Heart right ventricle (tissue), 16 donors: ENCODE results near the gene SV2B. TPM values are rescaled to one million over a fixed set of nuclear protein-coding genes. Genes with fewer than 3 reads are reported as not detected.

Experiments used
- ATAC-seq, 8 donors: fragments of 200-7000 bp; cut with Tn5 transposase; one replicate each; pipeline ENCODE4 v1.9.1; 2020; ENCODE audit warnings: mild to moderate bottlenecking in 8 of 8, moderate library complexity in 8 of 8, moderate number of reproducible peaks in 1 of 8
- DNase-seq, 2 donors: peaks; one replicate each; pipeline ENCODE4 v3.0.0-alpha.2; 2020
- H3K27ac ChIP-seq, 10 donors: fragments of 200-600 bp; sonication (generic) in 2 of 10; one replicate each; pipeline versions ENCODE4 v1.5.0 to v1.8.0; 2020 to 2022; ENCODE audit warnings: mild to moderate bottlenecking in 3 of 10
- H3K27me3 ChIP-seq, 7 donors: fragments of 200-600 bp; one replicate each; pipeline ENCODE4 v1.8.0; 2021 to 2022; ENCODE audit warnings: mild to moderate bottlenecking in 2 of 7
- H3K36me3 ChIP-seq, 9 donors: fragments of 200-600 bp; sonication (generic) in 1 of 9; one replicate each; pipeline versions ENCODE4 v1.5.0 to v1.8.0; 2020 to 2022; ENCODE audit warnings: mild to moderate bottlenecking in 2 of 9
- H3K4me1 ChIP-seq, 9 donors: fragments of 200-600 bp; sonication (generic) in 1 of 9; one replicate each; pipeline versions ENCODE4 v1.5.0 to v1.8.0; 2020 to 2022; ENCODE audit warnings: mild to moderate bottlenecking in 4 of 9
- H3K4me3 ChIP-seq, 10 donors: fragments of 200-600 bp; sonication (generic) in 2 of 10; one replicate each; pipeline versions ENCODE4 v1.5.0 to v1.8.0; 2020 to 2022; ENCODE audit warnings: mild to moderate bottlenecking in 7 of 10, moderate library complexity in 2 of 10
- H3K9me3 ChIP-seq, 11 donors: fragments of 200-600 bp in 10 of 11; sonication (generic) in 2 of 11; one replicate each; pipeline versions ENCODE4 v1.5.0 to v1.8.0; 2013 to 2022; ENCODE audit warnings: mild to moderate bottlenecking in 2 of 11, control low read depth in 1 of 11, moderate library complexity in 1 of 11
- CTCF ChIP-seq, 9 donors: fragments of 200-600 bp; sonication (generic) in 2 of 9; IDR thresholded peaks; one replicate each; pipeline versions ENCODE4 v1.5.0 to v1.8.0; 2021 to 2022; ENCODE audit warnings: antibody characterized with exemption in 9 of 9, mild to moderate bottlenecking in 5 of 9, moderate library complexity in 1 of 9
- WGBS, 2 donors: extraction: QIAGEN DNeasy Blood & Tissue Kit; methylation state at CpG; one replicate each; pipeline ENCODE4 v1.1.7; 2013; ENCODE audit warnings: inconsistent platforms in 1 of 2; 5-methylcytosine and 5-hydroxymethylcytosine counted together
- intact Hi-C, 10 donors: fragments of 100-400 bp; cut with DNase I; formaldehyde crosslinking; loops; one replicate each; pipeline versions ENCODE4 v1.11.1 to v1.14.2; 2022
- polyA plus RNA-seq, 2 donors: library from polyadenylated mRNA; stranded (reverse); fragments of 200-250 nt; gene quantifications; one replicate each; pipeline ENCODE4 v1.2.3, GENCODE V29; 2013
- total RNA-seq, 10 donors: library from RNA; stranded (reverse); fragmentation: NEBNext Ultra II Directional in 3 of 10; extraction: Animal tissue kit (Norgen Biotek cat#: 25700) in 3 of 10; gene quantifications; one replicate each; pipeline versions ENCODE4 v1.2.1 to v1.2.4, GENCODE V29; 2021 to 2023
- donor health status: Arrhythmogenic right ventricular cardiomyopathy.
- donor health status: ischemic (EF 13 %, LVEDD 7.1; RV severe dilation, severe dysfunction).
- donor health status: healthy with polysubstance abuse.
- donor health status: DM: no; HTN: yes; CAD: no.
- donor health status: DM: no; HTN: no; CAD: no.
- donor health status: ischemic (EF 25% LVEDD 6.9; RV normal size, moderate dysfunction).
- donor health status: ischemic (EF 25% LVEDD 5.7; RV mildly dilated, moderate dysfunction).
- donor health status: healthy.
- donor health status: DM: yes; HTN: yes; CAD: no.
- donor health status: Ischemic cardiomyopathy.
- donor health status: ischemic (EF 35%, LVEDD 5.7; RV mildly dilated, moderate dysfunction).
- donor health status: nonischemic (EF 11% LVEDD 7.7; RV severe dilation, severe dysfunction).
- donor health status: DM: yes; HTN: yes; CAD: no.
- donor health status: PGD.
- donor health status: ischemic (EF 29% LVEDD 5.4; RV normal size, mild dysfunction).
- donor health status: nonischemic (EF 23%, LVEDD 6.1; RV moderate dilation, normal function).

The SV2B gene
- total and polyA plus RNA-seq, 12 donors, result 0.29 to 15.7 (median 1.5) TPM

- Histone ChIP-seq H3K27ac (no peak overlapping the region), H3K27me3 (peaks cover 0 to 4% (median 0%) of the 10 kb centered on the region in 7 donors), H3K4me1 (no peaks in the 10 kb centered on the region), H3K9me3 (peaks cover 0 to 41% (median 21%) of the 10 kb centered on the region in 11 donors), H3K4me3 (no peak overlapping the region), H3K36me3 (no peaks in the 10 kb centered on the region)
- intact Hi-C loops, result no loop called here
- TF ChIP-seq CTCF (IDR thresholded peaks at IDR 0.05), result no peak
- ATAC-seq (no peak), DNase-seq (no peak)
Observed at GRCh38 chr15:91168457-91168856, 68.4 kb downstream of the SV2B start.

DNA sequence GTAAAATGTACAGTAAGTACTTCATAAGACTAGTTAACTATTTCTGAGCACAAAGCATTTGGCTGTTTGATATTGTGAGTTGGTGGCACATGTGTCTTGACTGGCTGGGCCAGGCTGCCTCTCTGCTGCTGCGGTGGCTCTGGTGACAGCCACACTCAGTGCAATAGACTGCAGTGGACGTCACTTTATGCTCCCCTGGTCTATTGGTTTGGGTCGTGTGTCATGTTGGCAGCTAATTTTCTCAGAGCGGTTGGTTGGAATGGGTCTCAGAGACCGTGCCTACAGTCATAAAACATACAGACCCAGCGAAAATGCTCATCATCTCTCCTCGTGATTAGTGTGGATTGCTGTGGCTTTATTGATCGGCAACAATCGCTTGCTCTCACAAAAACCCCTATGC, 71.3 kb downstream of the SV2B start:
- Histone ChIP-seq H3K4me3 (no peak overlapping the region), H3K9me3 (peaks cover 0 to 19% (median 9%) of the 10 kb centered on the region in 11 donors), H3K27ac (no peak overlapping the region), H3K4me1 (no peaks in the 10 kb centered on the region), H3K36me3 (no peaks in the 10 kb centered on the region), H3K27me3 (peaks cover 0 to 4% (median 0%) of the 10 kb centered on the region in 7 donors)
- WGBS, 2 donors, result 80 to 83% methylated on average over 9 of the region's 9 CpGs
- TF ChIP-seq CTCF (IDR thresholded peaks at IDR 0.05), result no peak
- intact Hi-C loops, result no loop called here
- DNase-seq (no peak), ATAC-seq (no peak)

DNA sequence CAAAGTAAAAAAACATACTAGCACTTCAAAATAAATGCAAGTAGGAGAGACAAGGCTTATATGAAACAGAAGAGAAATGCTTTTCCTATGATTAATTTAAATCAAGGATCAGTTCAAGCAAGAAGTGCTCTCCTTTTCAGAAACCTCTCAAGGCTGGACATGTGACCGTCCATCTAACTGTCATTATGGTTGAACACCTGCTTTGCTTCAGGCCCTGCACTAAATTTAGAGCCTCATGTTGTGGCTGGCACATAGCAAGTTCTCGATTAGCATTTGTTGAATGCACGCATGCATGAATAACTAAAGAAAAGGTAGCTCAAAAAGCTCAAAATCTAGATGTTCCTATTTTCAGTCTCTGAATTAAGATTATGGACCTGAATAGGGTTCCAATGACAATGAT, 82.0 kb downstream of the SV2B start:
- intact Hi-C loops, result no loop called here
- peaks cover 0 to 22% (median 0%) of the 10 kb centered on the region in 7 donors for H3K27me3 ChIP-seq
- H3K4me1 ChIP-seq, result no peaks in the 10 kb centered on the region
- no peak overlapping the region for H3K4me3 ChIP-seq
- 69 to 80% methylated on average over 3 of the region's 3 CpGs for WGBS, 2 donors
- H3K27ac ChIP-seq, result no peak overlapping the region
- ATAC-seq (no peak), DNase-seq (no peak)
- H3K36me3 ChIP-seq, result no peaks in the 10 kb centered on the region
- no peaks in the 10 kb centered on the region for H3K9me3 ChIP-seq
- TF ChIP-seq CTCF (IDR thresholded peaks at IDR 0.05), result no peak

- TF ChIP-seq CTCF (IDR thresholded peaks at IDR 0.05), result no peak
- no peaks in the 10 kb centered on the region for H3K36me3 ChIP-seq
- ATAC-seq (no peak), DNase-seq (no peak)
- peaks cover 0 to 22% (median 0%) of the 10 kb centered on the region in 7 donors for H3K27me3 ChIP-seq
- 48 to 57% methylated on average over 6 of the region's 6 CpGs for WGBS, 2 donors
- intact Hi-C loops, result no loop called here
- no peaks in the 10 kb centered on the region for H3K4me1 ChIP-seq
- no peaks in the 10 kb centered on the region for H3K9me3 ChIP-seq
- no peak overlapping the region for H3K4me3 ChIP-seq
- no peak overlapping the region for H3K27ac ChIP-seq
Observed at GRCh38 chr15:91183596-91183995, 83.5 kb downstream of the SV2B start.
